ENCODE measurements around the gene TRAPPC12.

Gene TRAPPC12

GRCh38 chr2:3430740-3431490 is 51.4 kb downstream of the TRAPPC12 start:
- no peak overlapping the region for H2BK12ac ChIP-seq (ENCODE audit: low read length)
- H2BK120ac ChIP-seq (ENCODE audit: low read depth, low read length) = no peak overlapping the region
- no peak overlapping the region for H3K18ac ChIP-seq (ENCODE audit: low read length)
- WGBS, 2 donors (ENCODE audit: extremely low coverage in 2 of 2, insufficient read length in 2 of 2, insufficient replicate concordance in 1 of 2) = no CpG with 5 or more reads among the region's 20 CpGs
- peaks cover 17 to 76% of the 10 kb centered on the region in 2 donors for H3K36me3 ChIP-seq (replicated peaks in 1 of 2; ENCODE audit: control insufficient read depth in 2 of 2, insufficient read depth in 2 of 2, low read length in 2 of 2)
- no peak overlapping the region for H2BK15ac ChIP-seq (ENCODE audit: low read length)
- no peak overlapping the region for H3K4ac ChIP-seq (ENCODE audit: low read length)
- no peak overlapping the region for H3K9ac ChIP-seq (ENCODE audit: low read depth, low read length, poor library complexity)
- H3K79me1 ChIP-seq (ENCODE audit: low read depth, low read length) = peaks cover 2% of the 10 kb centered on the region
- H3K14ac ChIP-seq (ENCODE audit: low read length) = no peak overlapping the region
- no peaks in the 10 kb centered on the region for H3K27me3 ChIP-seq (ENCODE audit: control insufficient read depth in 3 of 3, insufficient read depth in 3 of 3, low read depth in 1 of 3, low read length in 3 of 3)
- H3K4me2 ChIP-seq (ENCODE audit: insufficient read depth, low read length, poor library complexity, severe bottlenecking) = no peak overlapping the region
- no peak overlapping the region for H3K4me3 ChIP-seq (ENCODE audit: low read length in 2 of 2)
- no peaks in the 10 kb centered on the region for H3K9me3 ChIP-seq (replicated peaks in 1 of 2; ENCODE audit: control insufficient read depth in 2 of 2, insufficient read depth in 1 of 2, low read depth in 1 of 2, low read length in 2 of 2)
- no peak overlapping the region for H4K91ac ChIP-seq (ENCODE audit: low read depth, low read length, poor library complexity)
- no peaks in the 10 kb centered on the region for H3K4me1 ChIP-seq (ENCODE audit: control insufficient read depth in 2 of 2, insufficient read depth in 1 of 2, low read depth in 1 of 2, low read length in 2 of 2)
- H3K27ac ChIP-seq (replicated peaks; ENCODE audit: low read length) = no peak overlapping the region
- no peak overlapping the region for H2AFZ ChIP-seq (ENCODE audit: low read length)
- no peak for DNase-seq (ENCODE audit: low spot score)
- H2BK5ac ChIP-seq (ENCODE audit: low read length) = no peak overlapping the region
- H3K23ac ChIP-seq (ENCODE audit: low read depth, low read length, poor library complexity) = no peak overlapping the region
- H2AK5ac ChIP-seq (ENCODE audit: low read depth, low read length) = no peak overlapping the region
- H4K8ac ChIP-seq (ENCODE audit: low read depth, low read length) = no peak overlapping the region

DNA sequence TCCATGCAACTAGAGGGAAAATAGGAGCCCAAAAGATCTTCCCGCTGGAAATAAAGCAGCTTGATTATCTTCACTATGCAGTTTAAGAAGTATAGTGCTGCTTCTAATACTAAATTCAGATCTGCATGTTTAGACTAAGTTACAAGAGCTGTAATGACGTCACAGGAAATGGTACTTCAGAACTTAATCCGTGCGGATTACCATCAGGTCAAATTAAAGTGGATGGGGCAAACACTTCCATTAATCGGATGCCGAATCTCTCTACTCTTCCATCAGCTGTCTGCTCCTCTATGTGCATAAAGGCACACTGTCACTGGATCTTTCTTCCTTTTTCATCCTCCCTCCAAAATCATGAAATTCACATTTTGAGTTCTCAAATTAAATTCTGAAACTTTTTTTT is 52.6 kb downstream of the TRAPPC12 start:
- no peak overlapping the region for H3K27ac ChIP-seq (replicated peaks; ENCODE audit: low read length)
- H3K23ac ChIP-seq (ENCODE audit: low read depth, low read length, poor library complexity) = no peak overlapping the region
- no peak overlapping the region for H2AFZ ChIP-seq (ENCODE audit: low read length)

GRCh38 chr2:3432693-3433338 is 53.3 kb downstream of the TRAPPC12 start:
- no peak overlapping the region for H3K4me3 ChIP-seq (ENCODE audit: low read length in 2 of 2)
- no peak overlapping the region for H3K14ac ChIP-seq (ENCODE audit: low read length)
- no peak overlapping the region for H3K27ac ChIP-seq (replicated peaks; ENCODE audit: low read length)

More for the DNA sequence above, 52.6 kb downstream of the TRAPPC12 start:
- no peaks in the 10 kb centered on the region for H3K9me3 ChIP-seq (replicated peaks in 1 of 2; ENCODE audit: control insufficient read depth in 2 of 2, insufficient read depth in 1 of 2, low read depth in 1 of 2, low read length in 2 of 2)
- H3K36me3 ChIP-seq (replicated peaks in 1 of 2; ENCODE audit: control insufficient read depth in 2 of 2, insufficient read depth in 2 of 2, low read length in 2 of 2) = peaks cover 10 to 65% of the 10 kb centered on the region in 2 donors
- no peak overlapping the region for H3K4ac ChIP-seq (ENCODE audit: low read length)
- H3K18ac ChIP-seq (ENCODE audit: low read length) = no peak overlapping the region
- H3K4me2 ChIP-seq (ENCODE audit: insufficient read depth, low read length, poor library complexity, severe bottlenecking) = no peak overlapping the region
- H3K27me3 ChIP-seq (ENCODE audit: control insufficient read depth in 3 of 3, insufficient read depth in 3 of 3, low read depth in 1 of 3, low read length in 3 of 3) = no peaks in the 10 kb centered on the region
- H2BK120ac ChIP-seq (ENCODE audit: low read depth, low read length) = no peak overlapping the region
- H3K4me1 ChIP-seq (ENCODE audit: control insufficient read depth in 2 of 2, insufficient read depth in 1 of 2, low read depth in 1 of 2, low read length in 2 of 2) = no peaks in the 10 kb centered on the region
- H2BK12ac ChIP-seq (ENCODE audit: low read length) = no peak overlapping the region
- no peak for DNase-seq (ENCODE audit: low spot score)
- no peak overlapping the region for H2BK5ac ChIP-seq (ENCODE audit: low read length)
- no peaks in the 10 kb centered on the region for H3K79me1 ChIP-seq (ENCODE audit: low read depth, low read length)
- H4K8ac ChIP-seq (ENCODE audit: low read depth, low read length) = no peak overlapping the region
- H2BK15ac ChIP-seq (ENCODE audit: low read length) = no peak overlapping the region
- no peak overlapping the region for H2AK5ac ChIP-seq (ENCODE audit: low read depth, low read length)
- H3K9ac ChIP-seq (ENCODE audit: low read depth, low read length, poor library complexity) = no peak overlapping the region
- WGBS, 2 donors (ENCODE audit: extremely low coverage in 2 of 2, insufficient read length in 2 of 2, insufficient replicate concordance in 1 of 2) = no CpG with 5 or more reads among the region's 6 CpGs
- H3K14ac ChIP-seq (ENCODE audit: low read length) = no peak overlapping the region
- H4K91ac ChIP-seq (ENCODE audit: low read depth, low read length, poor library complexity) = no peak overlapping the region
- H3K4me3 ChIP-seq (ENCODE audit: low read length in 2 of 2) = no peak overlapping the region

GRCh38 chr2:3433339-3433699 is 53.8 kb downstream of the TRAPPC12 start:
- Histone ChIP-seq H3K4ac (ENCODE audit: low read length) (no peak overlapping the region), H3K18ac (ENCODE audit: low read length) (no peak overlapping the region), H3K4me2 (ENCODE audit: insufficient read depth, low read length, poor library complexity, severe bottlenecking) (no peak overlapping the region), H3K9ac (ENCODE audit: low read depth, low read length, poor library complexity) (no peak overlapping the region), H3K79me1 (ENCODE audit: low read depth, low read length) (no peaks in the 10 kb centered on the region), H2BK120ac (ENCODE audit: low read depth, low read length) (no peak overlapping the region), H4K91ac (ENCODE audit: low read depth, low read length, poor library complexity) (no peak overlapping the region), H3K4me3 (ENCODE audit: low read length in 2 of 2) (no peak overlapping the region), H2BK12ac (ENCODE audit: low read length) (no peak overlapping the region), H2BK5ac (ENCODE audit: low read length) (no peak overlapping the region), H2AK5ac (ENCODE audit: low read depth, low read length) (no peak overlapping the region), H3K9me3 (replicated peaks in 1 of 2; ENCODE audit: control insufficient read depth in 2 of 2, insufficient read depth in 1 of 2, low read depth in 1 of 2, low read length in 2 of 2) (no peaks in the 10 kb centered on the region), H4K8ac (ENCODE audit: low read depth, low read length) (no peak overlapping the region), H3K27me3 (ENCODE audit: control insufficient read depth in 3 of 3, insufficient read depth in 3 of 3, low read depth in 1 of 3, low read length in 3 of 3) (no peaks in the 10 kb centered on the region), H3K14ac (ENCODE audit: low read length) (no peak overlapping the region), H2BK15ac (ENCODE audit: low read length) (no peak overlapping the region), H2AFZ (ENCODE audit: low read length) (no peak overlapping the region), H3K23ac (ENCODE audit: low read depth, low read length, poor library complexity) (no peak overlapping the region), H3K27ac (replicated peaks; ENCODE audit: low read length) (no peak overlapping the region), H3K4me1 (ENCODE audit: control insufficient read depth in 2 of 2, insufficient read depth in 1 of 2, low read depth in 1 of 2, low read length in 2 of 2) (no peaks in the 10 kb centered on the region), H3K36me3 (replicated peaks in 1 of 2; ENCODE audit: control insufficient read depth in 2 of 2, insufficient read depth in 2 of 2, low read length in 2 of 2) (peaks cover 9 to 54% of the 10 kb centered on the region in 2 donors)
- no CpG with 5 or more reads among the region's 8 CpGs for WGBS, 2 donors (ENCODE audit: extremely low coverage in 2 of 2, insufficient read length in 2 of 2, insufficient replicate concordance in 1 of 2)
- no peak for DNase-seq (ENCODE audit: low spot score)

More at GRCh38 chr2:3432693-3433338, 53.3 kb downstream of the TRAPPC12 start:
- no peaks in the 10 kb centered on the region for H3K9me3 ChIP-seq (replicated peaks in 1 of 2; ENCODE audit: control insufficient read depth in 2 of 2, insufficient read depth in 1 of 2, low read depth in 1 of 2, low read length in 2 of 2)
- no peak overlapping the region for H3K23ac ChIP-seq (ENCODE audit: low read depth, low read length, poor library complexity)
- H3K4ac ChIP-seq (ENCODE audit: low read length) = no peak overlapping the region
- no peak overlapping the region for H3K9ac ChIP-seq (ENCODE audit: low read depth, low read length, poor library complexity)
- no peak overlapping the region for H3K4me2 ChIP-seq (ENCODE audit: insufficient read depth, low read length, poor library complexity, severe bottlenecking)
- no peak overlapping the region for H3K18ac ChIP-seq (ENCODE audit: low read length)
- H2BK120ac ChIP-seq (ENCODE audit: low read depth, low read length) = no peak overlapping the region
- H3K79me1 ChIP-seq (ENCODE audit: low read depth, low read length) = no peaks in the 10 kb centered on the region
- H2BK15ac ChIP-seq (ENCODE audit: low read length) = no peak overlapping the region
- H4K8ac ChIP-seq (ENCODE audit: low read depth, low read length) = no peak overlapping the region
- H3K27me3 ChIP-seq (ENCODE audit: control insufficient read depth in 3 of 3, insufficient read depth in 3 of 3, low read depth in 1 of 3, low read length in 3 of 3) = no peaks in the 10 kb centered on the region
- no CpG with 5 or more reads among the region's 10 CpGs for WGBS, 2 donors (ENCODE audit: extremely low coverage in 2 of 2, insufficient read length in 2 of 2, insufficient replicate concordance in 1 of 2)
- peaks cover 9 to 58% of the 10 kb centered on the region in 2 donors for H3K36me3 ChIP-seq (replicated peaks in 1 of 2; ENCODE audit: control insufficient read depth in 2 of 2, insufficient read depth in 2 of 2, low read length in 2 of 2)
- no peak overlapping the region for H2AK5ac ChIP-seq (ENCODE audit: low read depth, low read length)
- H2BK12ac ChIP-seq (ENCODE audit: low read length) = no peak overlapping the region
- no peak overlapping the region for H2AFZ ChIP-seq (ENCODE audit: low read length)
- H2BK5ac ChIP-seq (ENCODE audit: low read length) = no peak overlapping the region
- DNase-seq (ENCODE audit: low spot score) = no peak
- H4K91ac ChIP-seq (ENCODE audit: low read depth, low read length, poor library complexity) = no peak overlapping the region
- no peaks in the 10 kb centered on the region for H3K4me1 ChIP-seq (ENCODE audit: control insufficient read depth in 2 of 2, insufficient read depth in 1 of 2, low read depth in 1 of 2, low read length in 2 of 2)

Data from neuronal stem cell (in vitro differentiated cells).